ENCODE measurements around the gene LIME1. TPM values are rescaled to one million over a fixed set of nuclear protein-coding genes. Genes with fewer than 3 reads are reported as not detected.
"Not testable (repeated sequence)": the region's sequence is repeated elsewhere in the genome, so short reads cannot be mapped to it uniquely, and the experiment has no call there.

Gene LIME1
- total RNA-seq, 2 donors from 2014 or later: 7.6 to 10.1 TPM

DNA sequence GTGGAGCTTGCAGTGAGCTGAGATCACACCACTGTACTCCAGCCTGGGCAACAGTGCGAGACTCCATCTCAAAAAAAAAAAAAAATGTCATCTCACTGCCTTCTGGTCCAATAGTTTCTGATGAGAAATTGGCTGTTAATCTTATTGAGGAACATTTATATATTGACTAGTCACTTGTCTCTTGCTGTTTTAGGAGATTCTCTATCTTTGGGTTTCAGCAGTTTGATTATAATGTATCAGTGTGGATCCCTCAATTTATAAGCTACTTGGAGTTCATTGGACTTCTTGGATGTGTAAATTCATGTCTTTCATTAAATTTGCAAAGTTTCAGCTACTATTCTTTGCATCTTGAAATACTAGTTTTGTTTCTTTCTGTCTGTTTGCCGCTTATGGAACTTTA is 17.5 kb upstream of the LIME1 start:
- H3K27me3 Mint-ChIP-seq (ENCODE audit: insufficient read depth): no peaks in the 10 kb centered on the region
- Histone ChIP-seq H3K4me1 (ENCODE audit: control insufficient read depth, insufficient read depth, low read length) (no peaks in the 10 kb centered on the region), H3K9ac (ENCODE audit: extremely low read depth, low read length, poor library complexity, severe bottlenecking) (no peak overlapping the region), H3K36me3 (ENCODE audit: control insufficient read depth, insufficient read depth, low read length) (peaks cover 55% of the 10 kb centered on the region), H3K27me3 (ENCODE audit: control insufficient read depth, insufficient read depth, low read length, poor library complexity, severe bottlenecking) (no peaks in the 10 kb centered on the region), H3K27ac (ENCODE audit: low read depth, low read length) (no peak overlapping the region), H3K4me3 (ENCODE audit: low read length) (no peak overlapping the region), H3K9me3 (ENCODE audit: control insufficient read depth, low read length) (peaks cover 16% of the 10 kb centered on the region)
- peaks cover 19% of the 10 kb centered on the region for H3K9me3 Mint-ChIP-seq
- no peak overlapping the region for H3K4me3 Mint-ChIP-seq
- TF ChIP-seq, protein P1, sequence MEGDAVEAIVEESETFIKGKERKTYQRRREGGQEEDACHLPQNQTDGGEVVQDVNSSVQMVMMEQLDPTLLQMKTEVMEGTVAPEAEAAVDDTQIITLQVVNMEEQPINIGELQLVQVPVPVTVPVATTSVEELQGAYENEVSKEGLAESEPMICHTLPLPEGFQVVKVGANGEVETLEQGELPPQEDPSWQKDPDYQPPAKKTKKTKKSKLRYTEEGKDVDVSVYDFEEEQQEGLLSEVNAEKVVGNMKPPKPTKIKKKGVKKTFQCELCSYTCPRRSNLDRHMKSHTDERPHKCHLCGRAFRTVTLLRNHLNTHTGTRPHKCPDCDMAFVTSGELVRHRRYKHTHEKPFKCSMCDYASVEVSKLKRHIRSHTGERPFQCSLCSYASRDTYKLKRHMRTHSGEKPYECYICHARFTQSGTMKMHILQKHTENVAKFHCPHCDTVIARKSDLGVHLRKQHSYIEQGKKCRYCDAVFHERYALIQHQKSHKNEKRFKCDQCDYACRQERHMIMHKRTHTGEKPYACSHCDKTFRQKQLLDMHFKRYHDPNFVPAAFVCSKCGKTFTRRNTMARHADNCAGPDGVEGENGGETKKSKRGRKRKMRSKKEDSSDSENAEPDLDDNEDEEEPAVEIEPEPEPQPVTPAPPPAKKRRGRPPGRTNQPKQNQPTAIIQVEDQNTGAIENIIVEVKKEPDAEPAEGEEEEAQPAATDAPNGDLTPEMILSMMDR (conservative IDR thresholded peaks at IDR 0.05): no peak
- H3K27ac Mint-ChIP-seq: no peak overlapping the region
- H3K4me1 Mint-ChIP-seq: no peaks in the 10 kb centered on the region
- H3K36me3 Mint-ChIP-seq (ENCODE audit: low read depth): peaks cover 67% of the 10 kb centered on the region
- 96 to 100% methylated on average over 1 of the region's 2 CpGs for WGBS, 2 experiments (ENCODE audit: insufficient coverage in 1 of 2, insufficient read length in 1 of 2)
- DNase-seq: no peak

DNA sequence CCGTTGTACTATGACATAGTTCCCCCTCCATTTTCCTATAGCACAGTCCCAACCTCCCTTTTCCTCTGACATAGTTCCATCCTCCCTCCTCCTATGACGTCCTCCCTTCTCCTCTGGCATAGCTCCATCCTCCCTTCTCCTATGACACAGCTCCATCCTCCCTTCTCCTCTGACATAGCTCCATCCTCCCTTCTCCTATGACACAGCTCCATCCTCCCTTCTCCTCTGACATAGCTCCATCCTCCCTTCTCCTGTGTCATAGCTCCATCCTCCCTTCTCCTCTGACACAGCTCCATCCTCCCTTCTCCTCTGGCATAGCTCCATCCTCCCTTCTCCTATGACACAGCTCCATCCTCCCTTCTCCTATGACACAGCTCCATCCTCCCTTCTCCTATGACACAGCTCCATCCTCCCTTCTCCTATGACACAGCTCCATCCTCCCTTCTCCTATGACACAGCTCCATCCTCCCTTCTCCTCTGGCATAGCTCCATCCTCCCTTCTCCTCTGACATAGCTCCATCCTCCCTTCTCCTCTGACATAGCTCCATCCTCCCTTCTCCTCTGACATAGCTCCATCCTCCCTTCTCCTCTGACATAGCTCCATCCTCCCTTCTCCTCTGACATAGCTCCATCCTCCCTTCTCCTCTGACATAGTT is 13.4 kb upstream of the LIME1 start:
- peaks cover 16% of the 10 kb centered on the region for H3K9me3 ChIP-seq (ENCODE audit: control insufficient read depth, low read length)
- not testable (repeated sequence) for DNase-seq; H3K27me3 Mint-ChIP-seq (ENCODE audit: insufficient read depth); H3K27ac ChIP-seq (ENCODE audit: low read depth, low read length); H3K4me1 Mint-ChIP-seq; H3K4me1 ChIP-seq (ENCODE audit: control insufficient read depth, insufficient read depth, low read length); H3K4me3 ChIP-seq (ENCODE audit: low read length); H3K27me3 ChIP-seq (ENCODE audit: control insufficient read depth, insufficient read depth, low read length, poor library complexity, severe bottlenecking); H3K4me3 Mint-ChIP-seq; H3K27ac Mint-ChIP-seq; H3K9ac ChIP-seq (ENCODE audit: extremely low read depth, low read length, poor library complexity, severe bottlenecking)
- Mint-ChIP-seq H3K36me3 (ENCODE audit: low read depth) (peaks cover 56% of the 10 kb centered on the region), H3K9me3 (peaks cover 18% of the 10 kb centered on the region)
- H3K36me3 ChIP-seq (ENCODE audit: control insufficient read depth, insufficient read depth, low read length): peaks cover 51% of the 10 kb centered on the region
- 95 to 96% methylated on average over 2 of the region's 2 CpGs for WGBS, 2 experiments (ENCODE audit: insufficient coverage in 1 of 2, insufficient read length in 1 of 2)

DNA sequence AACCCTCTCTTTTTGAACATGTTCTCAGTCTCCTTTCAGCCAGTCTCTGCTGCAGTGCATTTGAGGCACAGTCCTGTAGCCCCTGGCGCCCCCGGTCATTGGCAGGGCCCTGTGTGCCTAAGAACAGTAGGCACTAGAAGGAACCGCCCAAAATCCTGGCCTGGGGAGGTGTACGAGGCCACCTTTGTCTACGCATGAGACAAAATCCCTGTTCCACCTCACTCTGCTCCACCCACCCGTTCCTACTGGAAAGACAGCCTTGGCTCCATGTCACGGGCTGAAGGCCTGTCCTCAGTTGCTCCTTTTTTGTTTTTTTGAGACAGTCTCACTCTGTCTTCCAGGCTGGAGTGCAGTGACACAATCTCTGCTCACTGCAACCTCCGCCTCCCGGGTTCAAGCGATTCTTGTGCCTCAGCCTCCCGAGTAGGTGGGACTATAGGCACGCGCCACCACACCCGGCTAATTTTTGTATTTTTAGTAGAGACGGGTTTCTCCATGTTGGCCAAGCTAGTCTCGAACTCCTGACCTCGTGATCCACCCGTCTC is 6.2 kb upstream of the LIME1 start:
- 93 to 97% methylated on average over 18 of the region's 18 CpGs for WGBS, 2 experiments (ENCODE audit: insufficient coverage in 1 of 2, insufficient read length in 1 of 2)
- H3K4me3 ChIP-seq (ENCODE audit: low read length); H3K27ac Mint-ChIP-seq; H3K27ac ChIP-seq (ENCODE audit: low read depth, low read length); H3K4me1 ChIP-seq (ENCODE audit: control insufficient read depth, insufficient read depth, low read length); H3K9me3 Mint-ChIP-seq; DNase-seq; H3K9me3 ChIP-seq (ENCODE audit: control insufficient read depth, low read length); H3K4me1 Mint-ChIP-seq; H3K27me3 Mint-ChIP-seq (ENCODE audit: insufficient read depth); H3K4me3 Mint-ChIP-seq; H3K9ac ChIP-seq (ENCODE audit: extremely low read depth, low read length, poor library complexity, severe bottlenecking); H3K27me3 ChIP-seq (ENCODE audit: control insufficient read depth, insufficient read depth, low read length, poor library complexity, severe bottlenecking): not testable (repeated sequence)
- H3K36me3 Mint-ChIP-seq (ENCODE audit: low read depth): peaks cover 36% of the 10 kb centered on the region
- peaks cover 50% of the 10 kb centered on the region for H3K36me3 ChIP-seq (ENCODE audit: control insufficient read depth, insufficient read depth, low read length)

DNA sequence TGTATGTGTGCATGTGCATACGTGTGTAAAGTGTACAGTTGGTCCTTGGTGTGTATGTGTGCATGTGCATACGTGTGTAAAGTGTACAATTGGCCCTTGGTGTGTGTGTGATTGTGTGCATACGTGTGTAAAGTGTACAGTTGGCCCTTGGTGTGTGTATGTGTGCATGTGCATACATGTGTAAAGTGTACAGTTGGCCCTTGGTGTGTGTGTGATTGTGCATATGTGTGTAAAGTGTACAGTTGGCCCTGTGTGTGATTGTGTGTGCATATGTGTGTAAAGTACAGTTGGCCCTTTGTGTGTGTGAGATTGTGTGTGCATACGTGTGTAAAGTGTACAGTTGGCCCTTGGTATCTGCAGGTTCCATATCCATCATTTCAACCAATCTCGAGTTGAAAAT is 5.1 kb upstream of the LIME1 start:
- Mint-ChIP-seq H3K27me3 (ENCODE audit: insufficient read depth) (no peaks in the 10 kb centered on the region), H3K9me3 (no peaks in the 10 kb centered on the region), H3K4me1 (no peaks in the 10 kb centered on the region), H3K4me3 (no peak overlapping the region), H3K36me3 (ENCODE audit: low read depth) (peaks cover 35% of the 10 kb centered on the region), H3K27ac (no peak overlapping the region)
- Histone ChIP-seq H3K27ac (ENCODE audit: low read depth, low read length) (no peak overlapping the region), H3K9me3 (ENCODE audit: control insufficient read depth, low read length) (no peaks in the 10 kb centered on the region), H3K36me3 (ENCODE audit: control insufficient read depth, insufficient read depth, low read length) (peaks cover 46% of the 10 kb centered on the region), H3K9ac (ENCODE audit: extremely low read depth, low read length, poor library complexity, severe bottlenecking) (no peak overlapping the region), H3K27me3 (ENCODE audit: control insufficient read depth, insufficient read depth, low read length, poor library complexity, severe bottlenecking) (no peaks in the 10 kb centered on the region), H3K4me1 (ENCODE audit: control insufficient read depth, insufficient read depth, low read length) (no peaks in the 10 kb centered on the region), H3K4me3 (ENCODE audit: low read length) (no peak overlapping the region)
- 86 to 100% methylated on average over 1 to 3 of the region's 5 CpGs for WGBS, 2 experiments (ENCODE audit: insufficient coverage in 1 of 2, insufficient read length in 1 of 2)
- no peak for DNase-seq
- TF ChIP-seq, protein P1 (conservative IDR thresholded peaks at IDR 0.05): no peak
